ENCODE data around the gene SFXN5.

Gene SFXN5

DNA sequence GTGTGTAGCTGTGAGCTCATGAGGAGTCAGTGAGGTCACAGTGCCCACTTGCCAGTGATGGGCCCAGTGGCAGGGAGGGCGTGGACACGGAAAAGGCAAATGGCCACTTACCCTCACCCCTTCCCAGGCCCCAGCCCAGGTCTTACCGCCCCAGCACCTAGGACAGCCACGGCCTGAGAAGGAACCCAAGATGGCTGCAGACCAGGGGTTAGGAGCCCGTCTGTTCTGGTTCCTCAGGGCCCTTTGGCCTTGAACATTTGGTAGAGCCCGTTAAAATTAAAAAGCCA lies 80.1 kb downstream of the SFXN5 start:
- no peak for FAIRE-seq

DNA sequence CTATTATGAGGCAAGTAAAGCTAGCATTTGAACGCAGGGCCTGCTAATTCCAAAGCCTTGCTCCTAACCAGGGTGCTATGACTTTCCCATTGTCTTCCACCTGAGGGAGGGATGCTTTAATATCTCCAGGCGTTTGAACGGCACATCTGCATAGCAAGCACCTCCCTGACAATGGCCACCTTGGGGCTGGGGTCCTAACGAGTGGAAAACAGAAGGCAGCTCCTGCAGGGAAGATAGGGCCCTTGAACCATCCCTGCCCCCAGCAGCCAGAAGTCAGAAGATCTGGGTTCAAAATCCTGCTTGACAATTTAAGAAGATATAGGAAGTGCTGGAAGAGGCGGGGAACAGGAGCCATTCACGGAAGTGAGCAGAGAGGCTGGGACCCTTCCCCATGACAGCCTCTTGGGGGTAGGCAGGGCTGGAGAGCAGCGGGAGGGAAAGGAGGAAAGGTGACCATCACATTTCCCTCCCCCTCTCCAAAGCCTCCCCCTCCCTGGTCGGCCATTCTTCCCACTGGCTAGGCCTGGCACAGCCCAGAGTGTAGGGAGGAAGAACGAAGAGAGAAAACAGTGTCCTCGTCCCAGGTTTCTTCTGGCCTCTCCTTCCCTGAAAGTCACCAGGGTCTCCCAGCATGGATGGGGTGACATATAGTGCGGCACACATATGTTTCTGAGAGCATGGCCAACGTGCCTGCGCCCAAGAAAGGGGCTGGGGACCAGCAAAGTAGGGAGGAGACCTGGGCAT lies 80.6 kb downstream of the SFXN5 start:
- FAIRE-seq, result no peak

DNA sequence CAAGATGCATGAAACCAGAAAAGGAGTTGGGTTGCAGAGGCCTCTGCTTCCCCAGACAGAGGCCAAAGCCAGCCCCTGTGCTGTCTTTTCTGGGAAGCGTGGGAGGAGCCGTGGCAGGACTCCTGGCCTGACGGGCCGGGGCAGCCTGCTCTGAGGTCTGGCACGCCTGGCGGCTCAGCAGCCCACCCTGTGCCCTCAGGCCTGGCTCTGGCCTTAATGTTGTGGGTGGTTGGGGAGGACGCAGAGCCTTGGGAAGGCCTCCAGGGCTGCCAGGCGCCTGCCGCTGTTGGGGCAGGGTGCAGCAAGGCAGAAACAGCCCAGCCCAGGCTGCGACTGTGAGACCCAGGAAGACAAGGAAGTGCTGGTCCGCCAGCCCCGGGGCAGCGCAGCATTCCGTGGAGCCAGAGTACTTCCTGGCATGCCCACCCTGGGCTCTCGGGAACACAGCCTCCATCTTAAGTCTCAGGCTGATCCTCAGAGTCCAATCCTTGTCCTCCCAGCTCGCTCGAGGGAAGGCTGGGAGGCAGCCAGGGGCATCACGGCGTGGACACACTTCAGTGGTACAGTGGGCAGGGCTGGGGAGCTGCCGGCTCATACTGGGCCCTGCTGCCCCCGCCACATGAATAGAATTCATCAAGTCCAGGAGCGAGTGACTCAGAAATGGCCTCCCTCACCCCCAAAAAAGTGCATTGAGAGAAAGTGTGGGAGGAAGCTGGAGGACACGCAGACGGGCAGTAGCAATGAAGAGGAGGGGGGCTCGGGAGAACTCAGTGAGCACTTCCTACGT lies 81.5 kb downstream of the SFXN5 start:
- FAIRE-seq, result no peak

DNA sequence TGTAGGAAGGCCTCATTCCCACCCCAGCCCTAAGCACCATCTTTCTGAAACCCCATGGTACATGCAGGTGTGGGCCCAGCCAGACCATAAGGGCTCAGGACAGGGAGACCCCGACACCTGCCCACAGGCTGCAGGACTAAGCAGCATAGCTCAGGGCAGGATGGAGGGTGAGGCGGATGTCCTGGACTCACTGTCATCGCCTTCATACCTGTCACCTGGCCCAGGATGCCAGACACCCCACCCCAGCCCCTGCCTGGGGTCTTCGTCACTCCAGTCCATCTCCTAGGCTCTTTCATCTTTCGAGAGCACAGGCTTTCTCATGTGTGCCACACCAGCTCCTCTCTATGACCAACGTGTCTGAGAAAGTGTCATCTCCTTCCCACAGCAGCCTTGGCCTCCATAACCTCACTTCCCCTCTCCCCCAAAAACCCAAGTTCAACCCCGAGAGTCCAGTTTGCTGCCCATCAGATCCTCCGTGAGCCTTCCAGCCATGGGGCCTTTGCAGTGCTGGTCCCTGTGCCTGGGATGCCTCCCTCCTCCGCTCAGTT lies 82.7 kb downstream of the SFXN5 start:
- no peak for FAIRE-seq

DNA sequence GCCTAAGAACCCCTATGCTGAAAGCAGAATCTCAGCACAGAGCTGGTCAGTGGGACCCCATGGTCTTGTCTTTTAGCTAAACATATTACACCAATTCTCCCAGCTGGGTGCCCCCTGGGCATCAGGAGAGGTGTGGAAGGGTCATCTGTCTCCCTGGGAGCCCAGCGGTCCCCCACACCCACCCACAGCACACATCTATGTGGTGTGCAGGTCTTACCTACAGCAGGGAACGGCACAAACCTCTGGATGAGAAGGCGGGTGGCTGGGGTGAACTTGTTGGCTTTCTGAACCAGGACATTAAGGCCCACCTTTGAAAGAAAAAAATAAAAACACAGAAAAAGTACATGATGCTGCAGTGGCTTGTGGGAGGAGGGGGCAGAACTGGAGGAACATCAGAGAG lies 83.5 kb downstream of the SFXN5 start:
- FAIRE-seq, result no peak

DNA sequence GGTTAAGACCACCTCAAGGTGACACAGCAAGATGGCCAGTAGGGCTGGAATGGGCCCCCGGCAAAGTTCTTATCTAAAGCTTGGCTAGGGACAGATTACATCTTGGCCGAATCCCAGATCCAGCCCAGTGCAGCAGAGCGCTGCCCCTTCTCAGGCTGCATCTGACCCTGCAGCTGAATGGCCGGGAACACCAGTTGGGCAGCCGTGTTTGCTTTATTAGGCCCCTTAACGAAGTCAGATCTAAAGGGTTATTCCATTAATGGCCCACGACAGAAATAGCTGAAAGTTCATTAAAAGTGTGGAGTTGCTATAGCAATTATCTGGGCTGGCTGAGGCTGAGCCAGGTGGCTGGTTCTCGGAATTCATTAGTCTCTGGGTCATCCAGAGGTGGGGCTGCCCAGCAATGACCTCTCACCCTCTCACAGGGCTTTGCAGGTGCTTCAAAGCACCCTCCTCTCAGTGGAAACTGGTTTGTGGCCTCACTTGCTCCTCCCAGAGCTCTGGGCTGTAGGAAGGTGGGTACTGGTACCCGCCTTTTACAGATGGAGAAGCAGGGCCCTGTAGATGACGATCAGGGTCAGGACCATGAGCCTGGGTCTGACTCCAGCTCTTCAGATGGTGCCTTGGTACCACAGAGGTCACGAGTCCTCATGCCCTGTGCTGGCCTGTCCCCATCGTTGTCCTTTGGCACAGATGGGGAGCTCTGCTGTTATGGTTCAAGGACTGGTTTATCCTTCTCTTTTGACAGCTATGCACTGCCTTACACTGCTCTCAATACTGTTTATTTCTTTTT lies 85.4 kb downstream of the SFXN5 start:
- no peak for FAIRE-seq

DNA sequence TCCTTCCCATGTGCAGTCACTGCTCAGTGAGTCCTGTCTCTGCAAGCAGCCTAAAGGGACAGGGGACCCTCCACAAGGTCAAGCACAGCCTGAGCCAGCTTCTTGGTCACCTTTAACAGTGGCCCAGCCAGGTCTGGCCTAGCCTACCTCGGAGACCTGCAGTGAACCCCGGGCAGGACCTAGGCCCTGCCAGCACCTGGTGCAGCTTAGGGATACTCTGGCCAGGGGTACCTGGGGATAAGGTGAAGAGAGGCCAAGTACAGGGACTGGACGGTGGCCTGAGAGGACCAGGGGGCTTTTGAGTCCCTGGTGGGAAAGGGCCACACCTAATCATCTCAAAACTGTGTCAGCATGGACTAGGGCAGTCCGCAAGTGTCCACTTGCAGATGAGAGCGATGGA lies 86.4 kb downstream of the SFXN5 start:
- FAIRE-seq, result no peak

DNA sequence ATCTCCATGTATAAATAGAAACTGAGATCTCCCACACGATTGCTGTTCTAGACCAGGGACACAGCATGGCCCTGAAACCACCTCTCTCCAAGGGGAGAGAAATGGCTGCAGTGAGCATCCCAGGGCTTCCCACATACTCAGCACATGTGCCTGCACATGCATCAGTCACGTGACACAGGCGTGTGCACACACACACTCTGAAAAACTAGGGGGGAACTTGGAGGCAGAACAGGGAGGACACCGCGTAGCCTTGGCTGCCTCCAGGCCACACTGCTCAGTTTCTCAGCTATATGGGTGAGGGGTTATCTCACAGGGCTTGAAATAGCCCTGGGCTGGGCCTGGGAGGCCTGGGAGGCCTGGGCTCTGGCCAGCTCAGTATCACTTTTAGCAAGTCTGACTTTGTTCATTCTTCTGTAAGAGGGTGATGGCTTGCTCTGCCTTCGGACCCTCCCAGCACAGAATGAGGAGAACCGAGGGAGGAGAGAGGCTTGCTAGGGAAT lies 87.3 kb downstream of the SFXN5 start:
- FAIRE-seq, result no peak

DNA sequence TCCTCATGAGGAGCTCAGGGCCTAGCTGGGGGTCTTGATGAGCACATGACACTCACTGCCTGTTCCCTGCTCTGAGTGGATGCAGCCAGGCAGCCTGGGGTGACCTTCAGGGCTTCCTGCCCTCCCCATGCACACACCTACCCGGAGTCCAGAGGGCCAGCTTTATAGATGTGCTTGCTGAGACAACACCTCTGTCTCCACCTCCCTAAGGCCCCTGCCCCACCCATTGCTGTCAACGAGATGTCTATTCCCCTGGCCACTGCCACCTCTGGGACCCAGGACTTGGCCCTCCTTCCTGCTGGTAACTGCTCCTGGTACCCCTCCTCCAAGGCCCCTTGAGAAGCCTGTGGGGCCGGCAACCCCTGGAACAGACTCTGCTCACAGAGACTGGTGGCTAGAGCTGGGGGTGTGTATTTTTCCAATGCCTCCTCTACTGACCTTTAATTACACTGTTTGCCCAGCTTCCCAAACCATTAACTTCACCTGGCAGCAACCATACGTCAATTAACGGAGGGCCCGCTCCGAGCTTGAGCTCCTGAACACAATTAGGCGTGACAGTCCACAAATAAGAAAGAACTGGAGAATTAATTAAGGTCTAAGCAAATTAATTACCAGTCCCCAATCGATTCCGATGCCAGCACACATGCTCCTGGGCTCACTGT lies 87.9 kb downstream of the SFXN5 start:
- FAIRE-seq, result no peak

DNA sequence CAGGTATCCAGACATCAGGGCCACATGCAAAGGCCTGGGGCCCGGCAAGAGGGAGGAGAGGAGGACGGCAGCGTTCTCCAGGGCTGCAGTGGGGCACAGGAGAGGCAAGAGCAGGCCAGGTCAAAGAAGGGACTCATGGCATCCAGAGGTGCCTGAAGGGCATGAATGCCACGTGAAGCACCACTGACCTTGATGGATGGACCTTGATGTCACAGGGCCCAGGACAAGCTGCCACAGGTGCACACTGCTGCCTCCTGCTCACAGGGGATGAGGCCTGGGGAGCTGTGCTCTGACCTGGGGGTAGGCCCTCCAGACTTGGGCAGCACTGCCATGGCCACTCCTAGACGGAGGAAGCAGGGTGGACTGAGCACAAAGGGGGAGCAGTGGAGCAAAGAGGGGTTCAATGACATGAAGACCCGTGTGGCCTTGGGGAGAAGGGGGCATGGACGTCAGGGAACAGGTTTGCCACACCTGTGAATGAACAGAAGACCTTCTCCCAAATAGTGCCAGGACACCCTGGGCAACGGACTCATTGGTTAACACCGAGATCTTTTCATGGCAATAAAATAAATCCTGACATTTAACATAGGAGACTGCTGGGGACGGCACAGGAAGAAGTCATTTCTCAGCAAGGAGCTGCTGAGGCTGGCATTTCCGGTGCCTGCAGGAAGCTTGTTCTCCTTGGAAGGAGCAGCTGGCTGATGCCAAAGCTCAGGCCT lies 88.6 kb downstream of the SFXN5 start:
- no peak for FAIRE-seq

DNA sequence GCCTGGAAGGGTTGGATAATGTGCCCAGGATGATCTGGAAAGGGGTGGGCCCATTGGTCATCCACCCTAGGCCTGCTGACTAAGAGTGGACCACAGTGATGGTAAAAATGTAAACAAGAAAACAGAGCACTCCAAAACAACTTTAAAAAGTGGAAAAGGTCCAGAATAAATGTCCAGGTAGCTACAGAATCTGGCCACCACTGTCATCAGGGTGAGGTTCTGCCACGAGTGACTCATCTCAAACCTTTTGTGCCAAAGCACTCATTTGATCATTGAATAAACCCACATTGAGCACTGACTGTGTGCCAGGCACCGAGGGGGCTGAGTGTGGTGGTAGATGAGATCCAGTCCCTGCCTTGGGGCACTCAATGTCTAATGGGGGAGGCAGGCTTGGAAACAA lies 89.3 kb downstream of the SFXN5 start:
- FAIRE-seq, result no peak

DNA sequence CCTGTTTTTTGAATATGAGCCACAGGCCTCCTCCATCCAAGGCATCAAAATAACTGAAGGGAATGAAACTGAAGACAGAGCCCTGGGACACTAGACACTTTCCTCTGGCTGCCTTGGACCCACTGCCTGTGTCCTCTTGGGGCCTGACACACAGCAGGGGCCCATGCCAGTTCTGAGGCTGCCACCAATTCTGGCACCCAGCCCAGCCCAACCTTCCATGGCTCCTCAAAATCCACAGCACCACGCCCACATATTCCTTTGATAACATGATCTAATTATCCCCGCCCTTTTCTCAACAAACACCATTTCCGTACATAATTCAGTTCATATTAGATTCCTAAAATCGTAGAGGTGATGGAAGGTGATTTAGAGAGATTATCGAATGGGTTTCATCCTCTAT lies 90.0 kb downstream of the SFXN5 start:
- FAIRE-seq, result no peak

DNA sequence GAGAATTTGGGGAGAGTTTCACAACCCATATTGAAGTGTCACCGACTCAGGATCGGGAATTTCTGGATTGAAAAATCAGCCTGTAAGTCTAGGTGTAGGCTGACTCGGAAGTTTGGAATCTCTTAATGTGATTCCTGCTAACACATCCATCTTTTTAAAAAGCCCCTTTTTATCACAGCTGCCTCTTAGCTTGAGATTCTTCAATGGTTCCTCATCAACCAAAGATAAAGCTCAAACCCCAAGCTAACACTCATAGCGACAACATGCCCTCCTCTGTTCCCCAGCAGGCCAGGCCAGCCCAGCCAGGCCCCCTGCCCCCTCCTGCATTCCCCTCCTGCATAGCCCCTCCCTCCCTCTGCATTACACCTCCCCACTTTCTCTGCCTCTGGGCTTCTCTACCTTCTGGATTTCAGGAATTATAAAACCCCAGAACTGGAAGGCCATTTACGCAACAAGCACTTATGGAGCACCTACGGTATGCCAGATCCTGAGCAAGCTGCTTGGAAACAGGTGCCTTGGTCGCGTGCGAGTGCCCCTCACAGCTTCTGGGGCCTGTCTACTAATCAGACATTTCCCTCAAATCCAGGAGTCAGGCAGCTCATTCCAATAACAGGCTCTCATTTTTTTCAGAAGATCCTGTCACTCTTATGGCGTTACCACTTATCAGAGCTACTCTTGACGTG lies 90.8 kb downstream of the SFXN5 start:
- FAIRE-seq, result no peak

DNA sequence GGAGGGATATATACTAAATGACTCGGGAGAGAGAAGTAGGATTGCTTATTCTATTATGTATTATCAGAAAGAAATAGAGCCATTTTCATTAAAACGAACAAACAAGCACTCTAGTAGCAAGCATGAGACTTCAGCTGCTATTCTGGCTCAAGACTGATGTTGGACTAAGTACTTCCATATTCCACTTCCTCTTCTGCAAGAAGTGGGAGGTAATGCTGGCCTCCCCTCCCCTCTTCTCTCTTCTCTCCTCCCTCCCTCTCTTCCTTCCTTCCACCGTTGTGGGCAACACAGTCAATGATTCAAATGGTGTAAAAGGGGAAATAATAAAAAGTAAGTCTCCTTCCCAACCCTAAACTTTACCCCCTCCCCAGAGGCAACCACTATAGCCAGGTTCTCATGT lies 91.6 kb downstream of the SFXN5 start:
- FAIRE-seq, result no peak

DNA sequence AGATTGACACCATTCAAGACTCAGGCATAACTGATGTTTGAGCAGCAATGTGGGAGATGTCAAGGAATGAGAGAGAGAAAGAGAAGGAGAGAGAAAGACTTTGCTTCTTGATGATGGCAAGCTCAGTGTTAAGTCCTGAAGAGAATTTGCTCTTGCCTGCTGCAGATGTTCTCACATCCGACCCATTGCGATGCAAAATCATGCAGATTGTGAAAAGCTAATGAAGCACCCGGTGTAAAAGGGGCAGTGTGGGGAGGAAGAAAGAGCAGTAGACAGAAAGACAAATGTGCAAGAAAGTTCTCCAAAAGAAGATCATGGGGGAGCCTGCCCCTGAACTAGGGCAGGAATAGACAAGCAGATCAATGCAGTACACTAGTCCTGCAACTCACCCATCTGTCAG lies 96.5 kb downstream of the SFXN5 start:
- no peak for FAIRE-seq

DNA sequence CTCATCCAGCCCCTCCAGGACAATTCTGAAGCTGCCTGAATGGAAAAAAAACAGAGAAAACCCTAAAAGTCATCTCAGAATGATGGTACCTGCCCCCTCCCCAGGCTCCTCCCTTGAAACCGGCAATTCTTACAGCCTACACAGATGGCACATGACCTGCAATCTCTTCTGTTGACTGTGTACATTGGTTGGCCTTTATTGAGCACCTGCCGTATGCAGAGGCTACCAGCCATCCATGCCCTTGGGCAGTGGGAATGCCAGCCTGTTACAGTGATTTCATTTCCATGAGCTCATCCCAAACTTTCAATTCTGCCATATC lies 97.1 kb downstream of the SFXN5 start:
- no peak for FAIRE-seq

DNA sequence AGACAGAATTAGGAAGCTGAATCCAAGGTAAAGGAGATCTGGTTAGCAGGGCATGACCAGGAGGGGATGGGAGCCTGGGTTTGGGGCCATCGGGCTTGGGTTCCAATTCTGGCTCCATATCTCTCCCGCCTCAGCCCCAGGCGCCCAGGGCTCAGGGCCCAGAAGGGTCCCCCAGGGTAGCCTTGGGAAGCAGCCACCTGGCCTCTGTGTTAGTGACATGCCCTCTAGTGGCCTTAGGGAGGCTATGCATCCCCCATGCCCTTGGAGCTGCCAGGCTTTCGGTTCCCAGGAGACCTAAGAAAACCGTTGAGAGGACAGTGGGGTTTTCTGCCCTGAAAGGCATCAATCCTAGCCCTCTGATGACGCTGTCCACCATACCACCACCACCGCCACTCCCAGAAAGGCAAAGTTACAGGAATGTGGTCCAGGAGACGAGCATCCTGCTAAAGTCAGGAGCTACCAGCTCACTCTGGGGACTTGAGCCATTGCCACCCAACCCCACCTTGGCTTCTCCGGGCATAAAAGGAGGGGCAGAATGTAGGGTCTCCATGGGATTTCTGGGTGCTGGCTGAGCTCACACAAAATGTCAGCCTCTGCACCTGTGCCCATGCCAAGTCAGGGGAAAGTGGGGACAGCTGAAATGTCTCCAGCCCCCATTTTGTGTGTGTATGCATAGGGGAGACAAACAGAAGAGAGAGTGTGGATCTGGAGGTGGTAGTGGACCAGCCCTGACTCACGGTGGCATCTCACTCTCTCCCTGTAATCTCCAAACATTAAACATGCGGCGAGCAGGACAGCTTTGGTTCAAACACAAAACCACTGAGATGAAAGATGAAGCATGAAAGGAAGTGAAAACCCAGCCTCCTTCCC lies 97.7 kb downstream of the SFXN5 start:
- FAIRE-seq, result no peak

DNA sequence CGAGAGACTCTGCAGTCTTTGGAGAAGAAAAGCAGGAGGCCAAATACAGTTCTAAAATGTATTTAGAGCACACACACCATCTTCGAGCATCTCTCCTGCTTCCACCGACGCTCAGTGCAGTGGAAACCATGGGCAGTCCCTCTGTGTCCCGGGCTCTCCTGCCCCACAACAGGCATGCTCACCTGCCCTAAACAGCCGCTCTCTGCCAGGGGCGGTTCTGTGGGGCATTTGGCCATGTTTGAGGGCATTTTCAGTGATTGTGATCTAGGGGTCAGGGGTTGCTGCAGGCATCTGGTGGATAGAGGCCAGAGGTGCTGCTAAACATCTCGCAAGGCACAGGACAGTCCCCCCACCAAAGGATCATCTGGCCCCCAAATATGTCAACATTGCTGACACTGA lies 98.4 kb downstream of the SFXN5 start:
- no peak for FAIRE-seq

DNA sequence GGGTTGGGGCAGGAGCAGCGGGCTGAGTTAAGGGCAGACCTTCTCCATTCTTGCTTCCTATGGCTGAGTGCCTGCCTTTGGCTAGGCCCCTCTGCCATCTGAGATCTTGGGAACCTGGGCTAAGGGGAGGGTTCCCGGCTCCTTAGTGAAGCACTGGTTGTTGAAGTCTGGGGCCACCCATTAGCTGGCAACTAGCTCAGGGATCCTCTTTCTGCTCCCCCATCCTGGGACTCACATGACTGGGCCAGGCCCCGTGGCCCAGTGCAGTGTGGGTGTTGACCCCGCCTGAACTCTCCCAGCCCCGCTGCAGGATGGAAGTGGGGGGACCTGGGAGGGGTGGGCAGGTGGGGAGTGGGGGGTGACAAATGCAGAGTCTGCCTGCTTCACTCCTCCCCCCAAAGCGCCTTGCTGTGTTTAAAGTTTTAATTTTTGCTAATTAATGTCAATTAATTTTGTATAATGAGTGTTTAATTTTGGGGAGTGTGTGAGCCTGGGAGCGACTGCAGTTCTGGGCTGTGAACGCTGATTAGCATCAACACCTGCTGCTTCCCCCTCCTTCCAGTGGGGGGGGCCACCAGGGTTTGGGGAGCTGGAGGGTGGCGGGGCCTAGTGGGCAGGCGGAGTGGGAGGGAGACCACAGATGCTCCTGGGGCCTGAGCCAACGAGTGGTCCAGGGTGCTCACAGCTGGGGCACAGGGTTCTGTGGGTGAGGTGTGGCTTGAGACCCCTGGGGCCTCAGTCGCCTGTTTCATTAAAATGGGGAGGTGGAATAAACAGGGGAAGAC lies 99.0 kb downstream of the SFXN5 start:
- FAIRE-seq, result no peak

DNA sequence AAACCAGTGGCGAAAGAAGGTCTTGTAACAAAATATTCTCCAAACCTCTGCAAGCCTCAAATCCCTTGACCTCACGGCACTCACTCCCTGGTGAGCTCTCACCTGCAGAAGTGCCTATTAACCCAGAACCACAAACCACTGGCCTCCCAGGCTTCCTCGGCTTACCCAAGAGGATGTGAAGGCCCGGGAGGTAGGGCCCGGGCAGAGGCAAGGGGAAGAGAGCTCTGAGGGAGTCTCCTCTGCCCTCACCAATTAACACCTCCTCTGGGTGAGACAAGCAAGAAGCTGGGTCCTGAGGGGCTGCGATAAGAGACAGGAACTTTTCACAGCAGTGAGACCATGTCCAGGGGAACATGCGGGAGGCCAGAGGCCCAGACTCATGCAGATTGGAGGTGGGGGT lies 100.5 kb downstream of the SFXN5 start:
- no peak for FAIRE-seq

Data from A204.1 (cell line).